HepG2 (cell line): ENCODE data around the gene GREM2. TPM values are rescaled to one million over a fixed set of nuclear protein-coding genes. Genes with fewer than 3 reads are reported as not detected.

Experiments used
- ATAC-seq: fragments of 200-7000 bp; cut with Tn5 transposase; 3 replicates; pipeline ENCODE4 v1.9.1; 2020; ENCODE audit warnings: mild to moderate bottlenecking, moderate library complexity
- BruUV-seq: library from RNA; stranded (reverse); fragments of 400-500 nt; replicated peaks from 2 replicates; lab custom pipeline; 2021; lab: Mats Ljungman, UMichigan
- CTCF ChIA-PET: fragments of 300-600 bp; formaldehyde crosslinking; extraction: SDS; loops from one replicate; lab custom pipeline; 2021; ENCODE audit warnings: low total read pairs, inconsistent platforms, low intra/inter-chr PET ratio; lab: Yijun Ruan, JAX
- POLR2A ChIA-PET: fragments of 350-600 bp; sonication (Branson Sonifier 250); formaldehyde crosslinking; loops from one replicate; lab custom pipeline; 2020; ENCODE audit warnings: antibody characterized with exemption, inconsistent platforms; lab: Yijun Ruan, JAX
- DNase-seq: peaks from one replicate; pipeline ENCODE4 v3.0.0-alpha.2; 2015; ENCODE audit warnings: low spot score
- FAIRE-seq: peaks from 3 replicates; lab custom pipeline; 2011; peaks lifted over from hg19 to GRCh38; lab: Jason Lieb, UNC
- H2AFZ ChIP-seq: one replicate; pipeline ENCODE4 v1.6.1; 2011; ENCODE audit warnings: low read length, inconsistent platforms
- H3K27ac ChIP-seq: fragments of 300-600 bp; 3 replicates; pipeline ENCODE4 v1.8.0; 2011; ENCODE audit warnings: mixed run types, mild to moderate bottlenecking, mixed read lengths, low read length, inconsistent platforms; ENCODE audit not compliant: insufficient read depth; ENCODE audit errors: extremely low read length
- H3K27me3 ChIP-seq, 2 experiments: fragments of 200-600 bp in 1 of 2; 2 replicates in 1 of 2; 3 replicates in 1 of 2; pipeline versions ENCODE4 v1.6.0 to v1.8.0; 2011; ENCODE audit warnings: low read length in 2 of 2, mild to moderate bottlenecking in 2 of 2, moderate library complexity in 2 of 2, inconsistent platforms in 1 of 2; ENCODE audit not compliant: insufficient read depth in 2 of 2, control insufficient read depth in 1 of 2
- H3K36me3 ChIP-seq, 2 experiments: fragments of 200-600 bp in 1 of 2; replicated peaks in 1 of 2; 2 replicates in 1 of 2; 3 replicates in 1 of 2; pipeline versions ENCODE4 v1.5.1 to v1.8.0; 2011; ENCODE audit warnings: low read length in 2 of 2, inconsistent platforms in 1 of 2; ENCODE audit not compliant: insufficient read depth in 2 of 2, control insufficient read depth in 1 of 2
- H3K4me1 ChIP-seq: 2 replicates; pipeline ENCODE4 v1.5.1; 2012; ENCODE audit warnings: low read length, inconsistent platforms; ENCODE audit not compliant: insufficient read depth
- H3K4me2 ChIP-seq: 2 replicates; pipeline ENCODE4 v1.6.0; 2011; ENCODE audit warnings: low read depth, low read length, inconsistent platforms
- H3K4me3 ChIP-seq, 3 experiments: fragments of 200-600 bp in 1 of 3; sonication (generic), shearing (Covaris generic) in 1 of 3; replicated peaks in 1 of 3; 2 replicates each; pipeline ENCODE4 v1.5.1; 2011 to 2016; ENCODE audit warnings: low read length in 3 of 3, inconsistent platforms in 2 of 3, low read depth in 2 of 3, mild to moderate bottlenecking in 2 of 3, control low read depth in 1 of 3, mixed read lengths in 1 of 3; ENCODE audit not compliant: insufficient read depth in 1 of 3
- H3K79me2 ChIP-seq: one replicate; pipeline ENCODE4 v1.6.1; 2011; ENCODE audit warnings: low read length, inconsistent platforms; ENCODE audit not compliant: insufficient read depth
- H3K9ac ChIP-seq: 2 replicates; pipeline ENCODE4 v1.6.0; 2011; ENCODE audit warnings: mild to moderate bottlenecking, low read depth, low read length, inconsistent platforms; ENCODE audit not compliant: insufficient read depth
- H3K9me3 ChIP-seq: 2 replicates; pipeline ENCODE4 v1.5.1; 2012; ENCODE audit warnings: mild to moderate bottlenecking, low read length
- H4K20me1 ChIP-seq: 2 replicates; pipeline ENCODE4 v1.6.0; 2011; ENCODE audit warnings: inconsistent platforms, mild to moderate bottlenecking, low read length, moderate library complexity; ENCODE audit not compliant: insufficient read depth
- ATF7-NPFF ChIP-seq: sonication (generic); formaldehyde crosslinking; IDR thresholded peaks from 2 replicates; pipeline ENCODE4 v1.8.1; 2023; ENCODE audit warnings: mild to moderate bottlenecking, low read depth, missing genetic modification reagents, moderate library complexity
- BCL6 ChIP-seq: IDR thresholded peaks from 2 replicates; pipeline ENCODE4 v1.6.1; 2016; ENCODE audit warnings: missing genetic modification reagents, missing compliant biosample characterization
- EZH2 ChIP-seq: conservative IDR thresholded peaks from 2 replicates; pipeline ENCODE4 v1.6.1; 2012; ENCODE audit warnings: mild to moderate bottlenecking, low read depth, low read length, moderate library complexity
- MAFF ChIP-seq: IDR thresholded peaks from 2 replicates; pipeline ENCODE4 v1.6.1; 2011; ENCODE audit warnings: low read depth, low read length, improper control_type of control experiment
- MAFK ChIP-seq, 2 experiments: IDR thresholded peaks in 1 of 2; conservative IDR thresholded peaks in 1 of 2; 2 replicates each; pipeline ENCODE4 v1.6.1; 2011; ENCODE audit warnings: improper control_type of control experiment in 2 of 2, low read length in 2 of 2
- MAZ ChIP-seq, 2 experiments: sonication (generic) in 1 of 2; formaldehyde crosslinking in 1 of 2; IDR thresholded peaks; 2 replicates each; pipeline versions ENCODE4 v1.5.0 to v1.6.1; 2012 to 2020; ENCODE audit warnings: low read depth in 2 of 2, mild to moderate bottlenecking in 2 of 2, borderline replicate concordance in 1 of 2, improper control_type of control experiment in 1 of 2, low read length in 1 of 2, missing genetic modification reagents in 1 of 2, moderate library complexity in 1 of 2
- MTA1 ChIP-seq: sonication (generic); formaldehyde crosslinking; IDR thresholded peaks from 2 replicates; pipeline ENCODE4 v1.4.0; 2020; ENCODE audit warnings: missing genetic modification reagents, mild to moderate bottlenecking, borderline replicate concordance
- NFE2L2 ChIP-seq: fragments of 150-350 bp; IDR thresholded peaks from 2 replicates; pipeline ENCODE4 v1.6.1; 2014; ENCODE audit warnings: low read length
- RORA ChIP-seq: sonication (generic); formaldehyde crosslinking; IDR thresholded peaks from 2 replicates; pipeline ENCODE4 v1.5.0; 2020; ENCODE audit warnings: mild to moderate bottlenecking, missing genetic modification reagents, moderate library complexity
- TAF1 ChIP-seq: sonication (generic); formaldehyde crosslinking; IDR thresholded peaks from 2 replicates; pipeline ENCODE4 v1.4.0; 2020; ENCODE audit warnings: missing genetic modification reagents
- TEAD2 ChIP-seq: sonication (generic); formaldehyde crosslinking; IDR thresholded peaks from 2 replicates; pipeline ENCODE4 v1.9.0; 2021; ENCODE audit warnings: missing genetic modification reagents
- ZC3H13 ChIP-seq: sonication (generic); formaldehyde crosslinking; IDR thresholded peaks from 2 replicates; pipeline ENCODE4 v1.8.1; 2023; ENCODE audit warnings: mild to moderate bottlenecking, missing genetic modification reagents, moderate library complexity
- ZIK1 ChIP-seq: sonication (generic); formaldehyde crosslinking; IDR thresholded peaks from 2 replicates; pipeline ENCODE4 v1.5.0; 2020; ENCODE audit warnings: mild to moderate bottlenecking, low read depth, missing genetic modification reagents, borderline replicate concordance
- ZNF12 ChIP-seq: sonication (generic); formaldehyde crosslinking; IDR thresholded peaks from 2 replicates; pipeline ENCODE4 v1.5.0; 2020; ENCODE audit warnings: missing genetic modification reagents
- ZNF747 ChIP-seq: sonication (generic); formaldehyde crosslinking; IDR thresholded peaks from 2 replicates; pipeline ENCODE4 v1.8.1; 2023; ENCODE audit warnings: missing genetic modification reagents, mild to moderate bottlenecking, borderline replicate concordance
- WGBS: methylation state at CpG from one replicate; pipeline ENCODE4 v1.1.6; 2017; ENCODE audit warnings: low lambda C conversion rate; 5-methylcytosine and 5-hydroxymethylcytosine counted together
- in situ Hi-C: cut with HindIII; loops from 2 replicates; pipeline ENCODE4 v1.10.0; 2017; ENCODE audit warnings: low pct_unique_long_range_greater_than_20kb; ENCODE audit not compliant: extremely low pct_ligation_motif_present
- intact Hi-C: fragments of 100-400 bp; cut with micrococcal nuclease; formaldehyde crosslinking; loops from one replicate; pipeline ENCODE4 v1.10.0; 2022; ENCODE audit not compliant: unreplicated experiment
- polyA plus RNA-seq, 8 experiments: library from polyadenylated mRNA; depleted of rRNA in 3 of 8; stranded (reverse) in 7 of 8; unstranded in 1 of 8; fragments of >200 nt; fragmentation: Illumina TruSeq in 4 of 8; extraction: Trizol in 4 of 8; gene quantifications; 2 replicates each; pipeline versions ENCODE4 v1.2.1 to v1.2.3, GENCODE V29; 2011 to 2016; ENCODE audit warnings: low read depth in 4 of 8, missing spikeins in 1 of 8, mixed read lengths in 1 of 8; ENCODE audit not compliant: insufficient read depth in 1 of 8
- total RNA-seq, 5 experiments: library from RNA; depleted of rRNA; stranded (reverse); fragments of >200 nt; fragmentation: Illumina TruSeq; extraction: Trizol; gene quantifications; 2 replicates each; pipeline ENCODE4 v1.2.3, GENCODE V29; 2016; ENCODE audit warnings: low read depth in 1 of 5

GREM2 gene
- total and polyA plus RNA-seq, 2 of the 13 experiments (the other 11 are each of a cell fraction or from before 2014, with no cell fraction given) = 0.07 TPM; not detected in 1

GRCh38 chr1:240500647-240501046 lies 111.3 kb downstream of the GREM2 start (continued):
- TF ChIP-seq MAZ (IDR thresholded peaks at IDR 0.05; ENCODE audit: borderline replicate concordance, low read depth, low read length) = no peak
- TF ChIP-seq MAZ (CRISPR knock-in tag; IDR thresholded peaks at IDR 0.05; ENCODE audit: low read depth) = no peak
- no peak for TF ChIP-seq MTA1 (CRISPR knock-in tag)
- no peak for TF ChIP-seq ZIK1 (CRISPR knock-in tag)
- TF ChIP-seq ZNF747 (CRISPR knock-in tag) = no peak
- TF ChIP-seq, all 625 proteins: peak for 0

GRCh38 chr1:240499012-240499411 lies 112.9 kb downstream of the GREM2 start:
- Histone ChIP-seq H4K20me1 (no peaks in the 10 kb centered on the region), H3K27ac (no peak overlapping the region), H3K27me3 (no peaks in the 10 kb centered on the region), H3K4me2 (no peak overlapping the region), H3K36me3 (no peaks in the 10 kb centered on the region), H3K9me3 (no peaks in the 10 kb centered on the region), H2AFZ (no peak overlapping the region), H3K79me2 (no peaks in the 10 kb centered on the region), H3K4me1 (no peaks in the 10 kb centered on the region), H3K9ac (no peak overlapping the region), H3K4me3 (no peak overlapping the region)
- POLR2A ChIA-PET = no interaction called here
- TF ChIP-seq MAFK (conservative IDR thresholded peaks at IDR 0.05 in 1 of 2, IDR thresholded peaks at IDR 0.05 in 1 of 2; ENCODE audit: low read length in 2 of 2) (peak; percentile 87 to 89), TEAD2 (CRISPR knock-in tag) (no peak), BCL6 (peak; percentile 45; the same call in 1 of the 2 replicates), ZC3H13 (CRISPR knock-in tag) (no peak), MAFF (peak; percentile 84), TAF1 (CRISPR knock-in tag) (no peak), ZNF12 (CRISPR knock-in tag) (no peak), NFE2L2 (peak; percentile 92), RORA (CRISPR knock-in tag) (no peak), ATF7-NPFF (CRISPR knock-in tag) (no peak), EZH2 (no peak)
- WGBS = 0% methylated on average over 2 of the region's 2 CpGs
- BruUV-seq = no TSS peak
- in situ Hi-C loops = no loop called here
- ATAC-seq (no peak; the same call in 2 of the 3 replicates), DNase-seq (no peak), FAIRE-seq (no peak)
- CTCF ChIA-PET = no interaction called here
- intact Hi-C loops = no loop called here
